Measurements from ENCODE around the gene GALM.

- no peak for TF ChIP-seq CTCF (IDR thresholded peaks at IDR 0.05; ENCODE audit: insufficient read depth, low read length, poor library complexity, severe bottlenecking)
- TF ChIP-seq EZH2phosphoT487 (conservative IDR thresholded peaks at IDR 0.05; ENCODE audit: low read length), result no peak
These were observed 82.5 kb downstream of the GALM start for GRCh38 chr2:38748391-38748790.

Measured in SU-DHL-6 (cell line).